Measurements from ENCODE around the gene SCAI.

DNA sequence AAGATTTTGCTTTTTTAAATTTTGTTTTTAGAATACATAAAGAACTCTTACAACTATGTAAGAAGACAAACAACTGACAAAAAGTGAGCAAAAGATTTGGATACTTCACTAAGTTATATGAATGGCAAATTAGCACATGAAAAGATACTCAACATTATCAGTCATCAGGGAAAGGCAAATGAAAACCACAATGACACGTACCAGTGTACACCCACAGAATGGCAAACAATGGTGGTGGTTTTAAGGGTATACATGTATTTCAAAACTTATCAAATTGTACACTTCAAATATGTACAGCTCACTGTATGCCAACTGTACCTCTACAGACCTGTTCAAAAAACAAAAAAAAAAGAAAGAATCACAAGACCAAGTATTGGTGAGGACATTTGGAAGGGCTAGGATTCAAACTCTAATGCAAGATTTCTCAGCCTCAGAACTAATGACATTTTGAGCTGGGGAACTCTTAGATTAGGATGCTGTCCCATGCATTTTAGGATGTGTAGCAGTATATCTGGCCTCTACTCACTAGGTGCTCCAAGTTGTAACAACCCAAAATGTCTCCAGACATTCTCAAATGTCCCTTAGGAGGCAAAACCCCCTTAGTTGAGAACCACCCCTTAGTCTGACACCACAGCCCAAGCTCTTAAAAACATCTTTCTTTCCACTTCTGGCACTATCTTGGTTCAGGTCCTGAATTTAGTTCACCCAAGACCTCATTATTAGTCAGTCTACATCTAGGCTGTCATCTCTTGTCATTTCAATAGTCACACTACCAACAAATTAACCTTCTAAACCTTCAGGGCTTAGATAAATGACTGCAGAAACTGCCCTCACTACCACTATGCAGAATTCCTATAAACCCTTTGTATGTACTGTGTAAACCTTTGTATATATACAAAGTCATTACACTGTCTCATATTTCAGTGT lies 9.7 kb downstream of the SCAI start:
- TF ChIP-seq CTCF (IDR thresholded peaks at IDR 0.05) (no peak), POLR2A (IDR thresholded peaks at IDR 0.05; ENCODE audit: low read depth) (no peak), EP300 (IDR thresholded peaks at IDR 0.05) (no peak), POLR2AphosphoS5 (IDR thresholded peaks at IDR 0.05) (no peak)
